IPS-20b (cell line): Measurements from ENCODE around the gene PKP4.

Experiments
- H3K27ac ChIP-seq: one replicate; pipeline ENCODE4 v1.5.1; 2013; ENCODE audit warnings: low read length
- H3K27me3 ChIP-seq: 2 replicates; pipeline ENCODE4 v1.6.1; 2013; ENCODE audit warnings: mild to moderate bottlenecking, low read length, inconsistent platforms; ENCODE audit not compliant: insufficient read depth
- H3K36me3 ChIP-seq: 2 replicates; pipeline ENCODE4 v1.6.1; 2013; ENCODE audit warnings: low read depth, mild to moderate bottlenecking, inconsistent platforms, low read length, moderate library complexity; ENCODE audit not compliant: insufficient read depth
- H3K4me1 ChIP-seq: 2 replicates; pipeline ENCODE4 v1.6.1; 2013; ENCODE audit warnings: mild to moderate bottlenecking, control low read depth, inconsistent platforms, low read length, moderate library complexity; ENCODE audit not compliant: insufficient read depth
- H3K4me3 ChIP-seq: 2 replicates; pipeline ENCODE4 v1.5.1; 2013; ENCODE audit warnings: mild to moderate bottlenecking, low read length, inconsistent platforms
- H3K9ac ChIP-seq: 2 replicates; pipeline ENCODE4 v1.6.1; 2013; ENCODE audit warnings: low read depth, mild to moderate bottlenecking, inconsistent platforms, low read length, moderate library complexity
- H3K9me3 ChIP-seq: 2 replicates; pipeline ENCODE4 v1.6.1; 2013; ENCODE audit warnings: mild to moderate bottlenecking, low read depth, low read length, inconsistent platforms; ENCODE audit not compliant: insufficient read depth

Gene PKP4

DNA sequence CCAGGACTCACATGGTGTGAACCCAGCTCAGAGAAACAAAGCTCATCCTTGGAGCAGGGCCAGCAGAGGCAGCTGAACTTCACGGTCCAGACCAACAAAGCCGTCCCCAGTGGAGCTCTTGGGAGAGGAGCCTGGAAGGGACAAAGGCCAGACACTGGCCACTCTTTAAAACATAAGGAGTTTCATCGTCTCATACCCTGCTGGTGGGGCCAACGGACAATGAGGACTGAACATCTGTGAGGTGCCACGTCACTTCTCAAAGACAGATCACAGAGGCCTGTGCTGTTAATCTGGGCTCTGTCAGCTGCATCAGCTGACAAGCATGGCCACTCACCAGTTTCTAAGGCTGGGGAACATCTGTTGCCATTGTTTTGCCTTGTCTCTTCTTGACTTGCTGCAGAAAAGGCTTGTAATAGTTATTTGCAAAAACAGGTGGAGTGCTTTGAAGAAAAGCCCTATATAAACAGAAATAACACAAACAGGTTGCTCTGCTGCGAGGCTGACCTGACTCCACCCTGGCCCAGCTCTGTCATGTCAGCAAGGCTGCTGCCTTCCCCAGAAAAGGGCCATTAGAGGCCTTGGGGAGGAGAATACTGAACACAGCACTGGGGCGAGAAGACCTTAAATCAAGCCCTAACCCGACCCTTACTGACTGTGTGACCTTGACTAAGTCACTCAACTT, 270.3 kb downstream of the PKP4 start:
- Histone ChIP-seq H3K9me3 (no peaks in the 10 kb centered on the region), H3K9ac (no peak overlapping the region), H3K27me3 (no peaks in the 10 kb centered on the region), H3K4me3 (no peak overlapping the region), H3K4me1 (no peaks in the 10 kb centered on the region), H3K27ac (no peak overlapping the region), H3K36me3 (no peaks in the 10 kb centered on the region)

DNA sequence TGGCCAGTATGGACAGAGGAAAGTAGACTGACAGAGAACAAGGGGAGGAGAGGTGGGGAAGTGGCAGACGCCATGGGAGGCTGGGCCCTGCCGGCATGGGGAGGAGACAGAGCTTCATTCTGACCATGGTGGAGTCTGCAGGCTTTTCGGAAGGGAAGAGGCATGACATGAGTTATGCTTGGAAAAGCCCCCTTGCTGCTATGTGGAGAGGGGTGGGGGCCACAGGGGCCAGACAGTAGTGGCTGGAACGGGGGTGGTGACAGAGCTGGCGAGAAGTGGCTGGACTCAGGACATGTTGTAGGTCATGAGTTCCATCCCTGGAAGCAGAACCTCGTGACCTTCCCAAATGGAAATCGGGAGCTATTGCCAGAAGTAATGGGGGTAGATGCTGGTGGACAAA, 271.7 kb downstream of the PKP4 start:
- no peak overlapping the region for H3K9ac ChIP-seq
- H3K4me3 ChIP-seq: no peak overlapping the region
- H3K27ac ChIP-seq: no peak overlapping the region
- no peaks in the 10 kb centered on the region for H3K36me3 ChIP-seq
- no peaks in the 10 kb centered on the region for H3K9me3 ChIP-seq
- no peaks in the 10 kb centered on the region for H3K27me3 ChIP-seq
- H3K4me1 ChIP-seq: no peaks in the 10 kb centered on the region

DNA sequence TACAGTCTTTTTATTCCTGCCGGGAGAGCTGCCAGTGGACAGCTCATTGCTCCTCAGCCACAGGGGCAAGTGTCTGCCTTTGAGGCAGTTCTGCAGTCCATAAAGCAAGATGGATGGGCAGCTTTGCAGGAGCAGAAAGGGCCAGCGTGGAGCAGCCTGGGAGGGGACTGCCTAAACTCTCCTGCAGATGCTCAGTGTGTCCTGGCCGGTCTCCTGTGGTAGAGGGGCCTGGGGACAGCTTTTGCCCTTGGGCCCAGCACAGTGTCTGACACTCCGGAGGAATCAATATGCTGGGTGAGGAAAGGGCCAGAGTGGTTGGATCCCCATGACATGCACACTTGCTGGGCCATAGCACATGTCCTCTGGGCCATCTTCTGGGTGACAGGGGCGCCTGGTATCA, 272.7 kb downstream of the PKP4 start:
- H3K9ac ChIP-seq: no peak overlapping the region
- H3K4me1 ChIP-seq: no peaks in the 10 kb centered on the region
- H3K4me3 ChIP-seq: no peak overlapping the region
- H3K36me3 ChIP-seq: no peaks in the 10 kb centered on the region
- H3K27ac ChIP-seq: no peak overlapping the region
- no peaks in the 10 kb centered on the region for H3K9me3 ChIP-seq
- no peaks in the 10 kb centered on the region for H3K27me3 ChIP-seq

DNA sequence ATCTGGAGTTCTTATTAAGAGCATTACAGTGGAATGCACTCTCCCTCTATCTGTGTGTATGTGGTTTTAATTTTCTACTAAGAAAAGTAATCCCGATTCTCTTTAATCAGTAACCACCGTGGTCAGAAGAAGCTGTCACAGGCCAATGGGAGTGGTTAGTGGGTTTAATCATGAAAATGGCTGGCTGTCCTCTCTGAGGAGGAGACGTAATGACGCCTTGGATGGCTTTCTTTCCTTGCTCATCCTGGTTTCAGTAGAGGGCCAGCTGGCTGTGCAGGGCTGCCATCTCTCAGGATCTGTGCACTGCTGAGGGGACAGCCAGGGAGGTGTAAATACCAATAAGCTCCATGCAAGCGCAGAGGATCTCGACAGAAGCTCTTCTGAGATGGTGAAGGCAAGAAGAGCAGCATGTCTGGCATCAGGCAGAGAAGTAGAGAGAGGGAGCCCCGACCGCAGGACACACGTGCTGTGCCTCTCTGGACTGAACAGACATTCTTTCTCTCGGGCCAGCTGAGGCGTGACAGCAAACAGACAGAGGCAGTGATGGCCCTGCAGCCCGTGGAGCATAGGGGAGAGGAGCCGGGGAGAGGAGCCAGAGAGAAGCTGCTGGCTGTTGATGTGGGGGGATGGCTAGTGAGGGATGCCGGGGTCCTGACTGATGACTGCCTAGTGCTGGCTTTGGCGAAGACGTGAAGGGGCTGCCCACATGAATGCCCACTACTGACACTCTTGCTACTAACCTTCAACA, 273.3 kb downstream of the PKP4 start:
- H3K9ac ChIP-seq: no peak overlapping the region
- H3K9me3 ChIP-seq: no peaks in the 10 kb centered on the region
- H3K36me3 ChIP-seq: no peaks in the 10 kb centered on the region
- no peak overlapping the region for H3K4me3 ChIP-seq
- H3K27ac ChIP-seq: no peak overlapping the region
- H3K27me3 ChIP-seq: no peaks in the 10 kb centered on the region
- H3K4me1 ChIP-seq: no peaks in the 10 kb centered on the region

DNA sequence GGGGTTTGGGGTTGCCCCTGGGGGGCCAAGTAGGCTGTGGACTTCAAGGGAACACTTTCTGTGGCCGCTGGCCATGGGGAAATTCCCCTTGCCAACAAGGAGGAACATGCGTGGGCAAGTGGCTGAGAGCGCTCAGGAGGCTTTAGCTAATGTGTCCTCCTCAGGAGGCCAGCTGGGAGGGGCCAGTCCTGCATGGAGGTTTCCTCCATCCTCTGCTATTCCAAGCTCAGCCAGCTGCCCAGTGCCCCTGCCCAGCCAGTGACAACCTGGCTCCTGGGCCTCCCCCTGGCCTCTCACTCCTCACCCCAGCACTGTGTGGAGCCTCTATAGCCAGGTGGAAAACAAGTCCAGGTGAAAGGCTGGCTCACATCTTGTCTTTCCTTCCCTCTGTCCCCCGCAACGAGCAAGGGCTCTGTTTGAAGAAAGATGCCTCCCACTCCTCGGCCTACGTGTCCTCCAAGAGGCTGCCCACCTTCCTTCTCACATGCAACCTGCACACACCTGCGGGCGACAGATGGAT, 273.9 kb downstream of the PKP4 start:
- H3K27me3 ChIP-seq: no peaks in the 10 kb centered on the region

DNA sequence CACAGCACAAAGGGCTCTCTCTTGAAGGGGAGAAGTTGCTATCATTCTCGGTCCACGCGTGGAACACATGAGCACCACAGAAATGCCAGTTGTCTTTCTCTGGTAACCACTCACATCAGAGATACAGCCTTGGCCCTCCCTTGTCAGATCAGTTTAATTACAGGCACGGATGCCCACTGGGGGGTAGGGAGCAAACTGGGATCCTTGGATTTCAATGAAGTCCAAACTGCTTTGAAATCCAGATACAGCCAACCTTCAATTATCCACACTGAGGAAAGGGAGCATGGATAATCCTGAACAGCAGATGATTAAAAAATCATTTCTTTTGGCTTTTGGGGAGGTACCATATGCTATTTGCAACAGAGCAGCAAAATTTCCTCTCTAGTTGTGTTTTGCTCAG, 274.6 kb downstream of the PKP4 start:
- no peak overlapping the region for H3K4me3 ChIP-seq
- H3K9ac ChIP-seq: no peak overlapping the region
- H3K4me1 ChIP-seq: no peaks in the 10 kb centered on the region
- no peaks in the 10 kb centered on the region for H3K9me3 ChIP-seq
- H3K27ac ChIP-seq: no peak overlapping the region
- no peaks in the 10 kb centered on the region for H3K36me3 ChIP-seq
- H3K27me3 ChIP-seq: no peaks in the 10 kb centered on the region

More for the DNA sequence above, 273.9 kb downstream of the PKP4 start:
- H3K27ac ChIP-seq: no peak overlapping the region
- no peaks in the 10 kb centered on the region for H3K4me1 ChIP-seq
- H3K9me3 ChIP-seq: no peaks in the 10 kb centered on the region
- H3K4me3 ChIP-seq: no peak overlapping the region
- no peaks in the 10 kb centered on the region for H3K36me3 ChIP-seq
- no peak overlapping the region for H3K9ac ChIP-seq
